ENCODE measurements around the gene SKAP2.

GRCh38 chr7:26813432-26813831, 51.0 kb downstream of the SKAP2 start:
- TF ChIP-seq SUZ12 (IDR thresholded peaks at IDR 0.05; ENCODE audit: extremely low read depth, insufficient read depth, insufficient read length) = no peak
- TF ChIP-seq ZNF274 (IDR thresholded peaks at IDR 0.05; ENCODE audit: low read depth, low read length) = no peak
- TF ChIP-seq YY1 (IDR thresholded peaks at IDR 0.05; ENCODE audit: insufficient read depth, insufficient read length) = no peak

Data from NT2/D1 (cell line).